ENCODE data around the gene WNT7A.

Gene WNT7A

GRCh38 chr3:13863382-13863952 lies 16.4 kb downstream of the WNT7A start:
- Histone ChIP-seq H2BK5ac (ENCODE audit: low read depth, low read length, poor library complexity) (no peak overlapping the region), H4K12ac (ENCODE audit: low read depth, low read length) (no peak overlapping the region), H3K27me3 (ENCODE audit: insufficient read depth, low read length) (no peaks in the 10 kb centered on the region), H3K23ac (ENCODE audit: low read length) (no peak overlapping the region), H2BK12ac (ENCODE audit: low read length) (no peak overlapping the region), H4K8ac (ENCODE audit: low read depth, low read length) (no peak overlapping the region), H3K9ac (ENCODE audit: low read length) (no peak overlapping the region), H3K27ac (ENCODE audit: low read depth, low read length) (no peak overlapping the region), H3K4me1 (ENCODE audit: control insufficient read depth in 1 of 2, insufficient read depth in 2 of 2, low read length in 2 of 2) (peaks cover 2 to 3% of the 10 kb centered on the region in 2 experiments), H3K18ac (ENCODE audit: low read length) (no peak overlapping the region), H3K79me2 (ENCODE audit: control insufficient read depth, insufficient read depth, low read length, poor library complexity) (no peaks in the 10 kb centered on the region), H3K9me3 (ENCODE audit: insufficient read depth, low read depth, low read length) (peaks cover 3% of the 10 kb centered on the region), H2BK120ac (ENCODE audit: insufficient read depth, low read length, poor library complexity) (no peak overlapping the region), H3K4ac (ENCODE audit: low read depth, low read length) (no peak overlapping the region), H2AFZ (ENCODE audit: insufficient read depth, low read length, poor library complexity) (no peak overlapping the region), H2AK5ac (ENCODE audit: low read length) (no peak overlapping the region), H3K14ac (ENCODE audit: low read length) (no peak overlapping the region), H3K4me2 (ENCODE audit: low read length) (no peak overlapping the region), H3K79me1 (ENCODE audit: low read length) (no peaks in the 10 kb centered on the region), H3K4me3 (ENCODE audit: low read depth, low read length) (no peak overlapping the region), H3K36me3 (ENCODE audit: control insufficient read depth in 1 of 2, insufficient read depth in 2 of 2, low read length in 2 of 2) (no peaks in the 10 kb centered on the region), H4K91ac (ENCODE audit: low read depth, low read length) (no peak overlapping the region)
- DNase-seq, result no peak
- WGBS (ENCODE audit: extremely low coverage, insufficient coverage, insufficient read length), result no CpG with 5 or more reads among the region's 6 CpGs

GRCh38 chr3:13861461-13861860 lies 18.4 kb downstream of the WNT7A start:
- Histone ChIP-seq H2BK12ac (ENCODE audit: low read length) (no peak overlapping the region), H3K4ac (ENCODE audit: low read depth, low read length) (no peak overlapping the region), H2AK5ac (ENCODE audit: low read length) (no peak overlapping the region), H3K79me1 (ENCODE audit: low read length) (no peaks in the 10 kb centered on the region), H2BK5ac (ENCODE audit: low read depth, low read length, poor library complexity) (no peak overlapping the region), H3K4me2 (ENCODE audit: low read length) (no peak overlapping the region), H3K4me3 (ENCODE audit: low read depth, low read length) (no peak overlapping the region), H2BK120ac (ENCODE audit: insufficient read depth, low read length, poor library complexity) (no peak overlapping the region), H3K9ac (ENCODE audit: low read length) (no peak overlapping the region), H3K9me3 (ENCODE audit: insufficient read depth, low read depth, low read length) (peaks cover 3% of the 10 kb centered on the region), H3K14ac (ENCODE audit: low read length) (no peak overlapping the region), H3K79me2 (ENCODE audit: control insufficient read depth, insufficient read depth, low read length, poor library complexity) (no peaks in the 10 kb centered on the region), H4K8ac (ENCODE audit: low read depth, low read length) (no peak overlapping the region), H3K18ac (ENCODE audit: low read length) (no peak overlapping the region), H4K91ac (ENCODE audit: low read depth, low read length) (no peak overlapping the region), H3K27me3 (ENCODE audit: insufficient read depth, low read length) (no peaks in the 10 kb centered on the region), H3K4me1 (ENCODE audit: control insufficient read depth in 1 of 2, insufficient read depth in 2 of 2, low read length in 2 of 2) (peaks cover 2 to 3% of the 10 kb centered on the region in 2 experiments), H4K12ac (ENCODE audit: low read depth, low read length) (no peak overlapping the region), H3K36me3 (ENCODE audit: control insufficient read depth in 1 of 2, insufficient read depth in 2 of 2, low read length in 2 of 2) (no peaks in the 10 kb centered on the region), H3K23ac (ENCODE audit: low read length) (no peak overlapping the region), H3K27ac (ENCODE audit: low read depth, low read length) (no peak overlapping the region), H2AFZ (ENCODE audit: insufficient read depth, low read length, poor library complexity) (no peak overlapping the region)
- no CpG with 5 or more reads among the region's 6 CpGs for WGBS (ENCODE audit: extremely low coverage, insufficient coverage, insufficient read length)
- no peak for DNase-seq

- Histone ChIP-seq H3K23ac (ENCODE audit: low read length) (no peak overlapping the region), H4K12ac (ENCODE audit: low read depth, low read length) (no peak overlapping the region), H3K9me3 (ENCODE audit: insufficient read depth, low read depth, low read length) (peaks cover 3% of the 10 kb centered on the region), H3K9ac (ENCODE audit: low read length) (no peak overlapping the region), H3K18ac (ENCODE audit: low read length) (no peak overlapping the region), H4K91ac (ENCODE audit: low read depth, low read length) (no peak overlapping the region), H3K4me3 (ENCODE audit: low read depth, low read length) (no peak overlapping the region), H3K4ac (ENCODE audit: low read depth, low read length) (no peak overlapping the region), H3K36me3 (ENCODE audit: control insufficient read depth in 1 of 2, insufficient read depth in 2 of 2, low read length in 2 of 2) (no peaks in the 10 kb centered on the region), H3K4me2 (ENCODE audit: low read length) (no peak overlapping the region), H3K79me2 (ENCODE audit: control insufficient read depth, insufficient read depth, low read length, poor library complexity) (no peaks in the 10 kb centered on the region), H2AFZ (ENCODE audit: insufficient read depth, low read length, poor library complexity) (no peak overlapping the region), H2AK5ac (ENCODE audit: low read length) (no peak overlapping the region), H3K4me1 (ENCODE audit: control insufficient read depth in 1 of 2, insufficient read depth in 2 of 2, low read length in 2 of 2) (peaks cover 2 to 3% of the 10 kb centered on the region in 2 experiments), H4K8ac (ENCODE audit: low read depth, low read length) (no peak overlapping the region), H3K27ac (ENCODE audit: low read depth, low read length) (no peak overlapping the region), H3K27me3 (ENCODE audit: insufficient read depth, low read length) (no peaks in the 10 kb centered on the region), H3K79me1 (ENCODE audit: low read length) (no peaks in the 10 kb centered on the region), H2BK5ac (ENCODE audit: low read depth, low read length, poor library complexity) (no peak overlapping the region), H2BK12ac (ENCODE audit: low read length) (no peak overlapping the region), H3K14ac (ENCODE audit: low read length) (no peak overlapping the region), H2BK120ac (ENCODE audit: insufficient read depth, low read length, poor library complexity) (no peak overlapping the region)
- WGBS (ENCODE audit: extremely low coverage, insufficient coverage, insufficient read length), result no CpG with 5 or more reads among the region's 1 CpG
- peak in 1 of 2 donors; percentile 65 for DNase-seq
Measured at GRCh38 chr3:13860001-13860400, 19.9 kb downstream of the WNT7A start.

DNA sequence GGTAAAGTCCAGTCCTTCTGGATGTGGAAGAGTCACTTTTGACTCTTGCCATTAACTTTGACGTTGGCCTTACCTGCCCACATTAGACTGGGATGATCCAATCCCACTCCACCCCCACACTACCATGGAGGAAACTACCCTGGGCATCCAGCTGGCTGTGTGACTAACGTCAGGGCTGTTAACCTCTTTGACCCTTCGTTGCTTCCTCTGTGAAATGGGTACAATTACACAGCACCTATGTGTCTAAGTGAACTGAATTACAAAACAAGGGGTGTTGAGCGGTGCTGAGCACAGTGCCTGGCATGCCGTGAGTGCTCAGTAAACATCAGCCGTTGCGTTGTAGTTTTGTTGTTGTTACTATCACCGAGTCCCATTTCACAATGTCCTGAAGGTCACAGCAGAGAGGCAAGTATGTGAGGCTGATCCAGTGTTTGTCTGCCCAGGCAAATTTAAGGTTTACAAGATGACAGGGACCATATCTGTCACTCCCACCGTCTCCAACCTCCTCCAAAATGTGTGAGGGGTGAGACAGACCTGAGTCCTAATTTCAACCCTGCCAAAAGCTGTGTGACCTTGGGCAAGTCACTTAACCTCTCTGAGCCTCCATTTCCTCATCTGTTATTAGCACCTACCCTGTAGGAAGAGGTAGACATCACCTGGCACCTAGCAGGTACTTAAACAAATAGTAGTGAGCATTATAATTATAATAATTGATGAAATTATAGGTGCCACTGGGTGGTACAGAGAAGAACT lies 20.9 kb downstream of the WNT7A start:
- no peak overlapping the region for H3K9ac ChIP-seq (ENCODE audit: low read length)
- peaks cover 3% of the 10 kb centered on the region for H3K9me3 ChIP-seq (ENCODE audit: insufficient read depth, low read depth, low read length)
- DNase-seq, result peak; percentile 88 to 91
- no peaks in the 10 kb centered on the region for H3K27me3 ChIP-seq (ENCODE audit: insufficient read depth, low read length)
- H3K79me1 ChIP-seq (ENCODE audit: low read length), result no peaks in the 10 kb centered on the region
- H4K12ac ChIP-seq (ENCODE audit: low read depth, low read length), result no peak overlapping the region
- H4K8ac ChIP-seq (ENCODE audit: low read depth, low read length), result no peak overlapping the region
- H3K79me2 ChIP-seq (ENCODE audit: control insufficient read depth, insufficient read depth, low read length, poor library complexity), result no peaks in the 10 kb centered on the region
- H3K4me2 ChIP-seq (ENCODE audit: low read length), result no peak overlapping the region
- H3K4me3 ChIP-seq (ENCODE audit: low read depth, low read length), result no peak overlapping the region
- H2AK5ac ChIP-seq (ENCODE audit: low read length), result no peak overlapping the region
- H3K4ac ChIP-seq (ENCODE audit: low read depth, low read length), result no peak overlapping the region
- no peak overlapping the region for H2AFZ ChIP-seq (ENCODE audit: insufficient read depth, low read length, poor library complexity)
- no peak overlapping the region for H3K18ac ChIP-seq (ENCODE audit: low read length)
- H3K23ac ChIP-seq (ENCODE audit: low read length), result no peak overlapping the region
- H2BK120ac ChIP-seq (ENCODE audit: insufficient read depth, low read length, poor library complexity), result peak overlapping the region; percentile 10
- H4K91ac ChIP-seq (ENCODE audit: low read depth, low read length), result no peak overlapping the region
- H2BK5ac ChIP-seq (ENCODE audit: low read depth, low read length, poor library complexity), result no peak overlapping the region
- H2BK12ac ChIP-seq (ENCODE audit: low read length), result no peak overlapping the region
- no peaks in the 10 kb centered on the region for H3K36me3 ChIP-seq (ENCODE audit: control insufficient read depth in 1 of 2, insufficient read depth in 2 of 2, low read length in 2 of 2)
- no CpG with 5 or more reads among the region's 9 CpGs for WGBS (ENCODE audit: extremely low coverage, insufficient coverage, insufficient read length)
- H3K14ac ChIP-seq (ENCODE audit: low read length), result peak overlapping the region; percentile 9
- H3K27ac ChIP-seq (ENCODE audit: low read depth, low read length), result no peak overlapping the region
- peaks cover 3 to 6% of the 10 kb centered on the region in 2 experiments for H3K4me1 ChIP-seq (ENCODE audit: control insufficient read depth in 1 of 2, insufficient read depth in 2 of 2, low read length in 2 of 2)
